GM23338 (cell line): ENCODE results near the gene GFRAL.

Experiments
- CREB1 ChIP-seq: fragments of 250-450 bp; sonication (Bioruptor Pico); IDR thresholded peaks from 2 replicates; pipeline ENCODE4 v1.5.0; 2020; ENCODE audit warnings: low read depth, mild to moderate bottlenecking, moderate library complexity
- EZH2 ChIP-seq: fragments of 200-600 bp; sonication (generic); IDR thresholded peaks from one replicate; pipeline ENCODE4 v1.8.0; 2017; ENCODE audit warnings: antibody characterized with exemption, mild to moderate bottlenecking, low read depth; ENCODE audit not compliant: unreplicated experiment
- EZH2phosphoT487 ChIP-seq: fragments of 200-600 bp; sonication (generic); IDR thresholded peaks from one replicate; pipeline ENCODE4 v1.8.1; 2018; ENCODE audit warnings: antibody characterized with exemption; ENCODE audit not compliant: unreplicated experiment
- JUNB ChIP-seq: IDR thresholded peaks from one replicate; pipeline ENCODE4 v1.6.1; 2016; ENCODE audit warnings: antibody characterized with exemption; ENCODE audit not compliant: unreplicated experiment
- POLR2AphosphoS5 ChIP-seq: IDR thresholded peaks from 2 replicates; pipeline ENCODE4 v1.6.1; 2016; ENCODE audit warnings: antibody characterized with exemption, low read depth
- TF ChIP-seq, protein P1 (sequence below), 2 experiments: fragments of 200-600 bp in 1 of 2; sonication (generic) in 1 of 2; conservative IDR thresholded peaks; 2 replicates each; pipeline versions ENCODE4 v1.5.1 to v1.6.1; 2016 to 2017; ENCODE audit warnings: antibody characterized with exemption in 2 of 2, low read depth in 2 of 2, mild to moderate bottlenecking in 2 of 2, moderate library complexity in 1 of 2
- TF ChIP-seq, protein P2 (sequence below): IDR thresholded peaks from one replicate; pipeline ENCODE4 v1.6.1; 2018; ENCODE audit warnings: antibody characterized with exemption; ENCODE audit not compliant: unreplicated experiment
- TF ChIP-seq, protein P3 (sequence below): IDR thresholded peaks from 2 replicates; pipeline ENCODE4 v1.6.1; 2016; ENCODE audit warnings: antibody characterized with exemption

DNA sequence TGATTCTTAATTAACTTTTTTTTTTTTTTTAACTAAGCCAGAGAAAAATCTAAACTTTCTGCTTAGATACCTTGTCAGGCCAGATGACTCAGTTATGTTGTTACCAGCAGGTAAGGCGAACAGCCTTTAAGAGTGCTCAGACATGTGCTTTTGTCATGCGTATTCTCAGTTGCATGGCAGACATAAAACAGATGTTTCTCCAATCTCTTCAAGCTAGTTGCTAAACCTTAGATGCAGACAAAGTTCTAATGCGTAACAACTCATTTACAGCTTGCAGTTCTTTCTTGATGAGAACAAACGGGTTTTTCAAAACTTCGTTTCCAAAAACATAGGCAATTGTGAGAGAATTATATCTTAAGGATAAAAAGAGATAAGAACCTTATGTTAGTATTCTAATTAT, 49.6 kb upstream of the GFRAL start:
- TF ChIP-seq, protein P1, sequence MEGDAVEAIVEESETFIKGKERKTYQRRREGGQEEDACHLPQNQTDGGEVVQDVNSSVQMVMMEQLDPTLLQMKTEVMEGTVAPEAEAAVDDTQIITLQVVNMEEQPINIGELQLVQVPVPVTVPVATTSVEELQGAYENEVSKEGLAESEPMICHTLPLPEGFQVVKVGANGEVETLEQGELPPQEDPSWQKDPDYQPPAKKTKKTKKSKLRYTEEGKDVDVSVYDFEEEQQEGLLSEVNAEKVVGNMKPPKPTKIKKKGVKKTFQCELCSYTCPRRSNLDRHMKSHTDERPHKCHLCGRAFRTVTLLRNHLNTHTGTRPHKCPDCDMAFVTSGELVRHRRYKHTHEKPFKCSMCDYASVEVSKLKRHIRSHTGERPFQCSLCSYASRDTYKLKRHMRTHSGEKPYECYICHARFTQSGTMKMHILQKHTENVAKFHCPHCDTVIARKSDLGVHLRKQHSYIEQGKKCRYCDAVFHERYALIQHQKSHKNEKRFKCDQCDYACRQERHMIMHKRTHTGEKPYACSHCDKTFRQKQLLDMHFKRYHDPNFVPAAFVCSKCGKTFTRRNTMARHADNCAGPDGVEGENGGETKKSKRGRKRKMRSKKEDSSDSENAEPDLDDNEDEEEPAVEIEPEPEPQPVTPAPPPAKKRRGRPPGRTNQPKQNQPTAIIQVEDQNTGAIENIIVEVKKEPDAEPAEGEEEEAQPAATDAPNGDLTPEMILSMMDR (conservative IDR thresholded peaks at IDR 0.05; ENCODE audit: low read depth in 2 of 2) = no peak
- TF ChIP-seq EZH2 (no peak), EZH2phosphoT487 (no peak), POLR2AphosphoS5 (no peak), JUNB (no peak), CREB1 (CRISPR knock-in tag) (no peak)
- TF ChIP-seq, protein P2, sequence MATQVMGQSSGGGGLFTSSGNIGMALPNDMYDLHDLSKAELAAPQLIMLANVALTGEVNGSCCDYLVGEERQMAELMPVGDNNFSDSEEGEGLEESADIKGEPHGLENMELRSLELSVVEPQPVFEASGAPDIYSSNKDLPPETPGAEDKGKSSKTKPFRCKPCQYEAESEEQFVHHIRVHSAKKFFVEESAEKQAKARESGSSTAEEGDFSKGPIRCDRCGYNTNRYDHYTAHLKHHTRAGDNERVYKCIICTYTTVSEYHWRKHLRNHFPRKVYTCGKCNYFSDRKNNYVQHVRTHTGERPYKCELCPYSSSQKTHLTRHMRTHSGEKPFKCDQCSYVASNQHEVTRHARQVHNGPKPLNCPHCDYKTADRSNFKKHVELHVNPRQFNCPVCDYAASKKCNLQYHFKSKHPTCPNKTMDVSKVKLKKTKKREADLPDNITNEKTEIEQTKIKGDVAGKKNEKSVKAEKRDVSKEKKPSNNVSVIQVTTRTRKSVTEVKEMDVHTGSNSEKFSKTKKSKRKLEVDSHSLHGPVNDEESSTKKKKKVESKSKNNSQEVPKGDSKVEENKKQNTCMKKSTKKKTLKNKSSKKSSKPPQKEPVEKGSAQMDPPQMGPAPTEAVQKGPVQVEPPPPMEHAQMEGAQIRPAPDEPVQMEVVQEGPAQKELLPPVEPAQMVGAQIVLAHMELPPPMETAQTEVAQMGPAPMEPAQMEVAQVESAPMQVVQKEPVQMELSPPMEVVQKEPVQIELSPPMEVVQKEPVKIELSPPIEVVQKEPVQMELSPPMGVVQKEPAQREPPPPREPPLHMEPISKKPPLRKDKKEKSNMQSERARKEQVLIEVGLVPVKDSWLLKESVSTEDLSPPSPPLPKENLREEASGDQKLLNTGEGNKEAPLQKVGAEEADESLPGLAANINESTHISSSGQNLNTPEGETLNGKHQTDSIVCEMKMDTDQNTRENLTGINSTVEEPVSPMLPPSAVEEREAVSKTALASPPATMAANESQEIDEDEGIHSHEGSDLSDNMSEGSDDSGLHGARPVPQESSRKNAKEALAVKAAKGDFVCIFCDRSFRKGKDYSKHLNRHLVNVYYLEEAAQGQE = no peak
- TF ChIP-seq, protein P3, sequence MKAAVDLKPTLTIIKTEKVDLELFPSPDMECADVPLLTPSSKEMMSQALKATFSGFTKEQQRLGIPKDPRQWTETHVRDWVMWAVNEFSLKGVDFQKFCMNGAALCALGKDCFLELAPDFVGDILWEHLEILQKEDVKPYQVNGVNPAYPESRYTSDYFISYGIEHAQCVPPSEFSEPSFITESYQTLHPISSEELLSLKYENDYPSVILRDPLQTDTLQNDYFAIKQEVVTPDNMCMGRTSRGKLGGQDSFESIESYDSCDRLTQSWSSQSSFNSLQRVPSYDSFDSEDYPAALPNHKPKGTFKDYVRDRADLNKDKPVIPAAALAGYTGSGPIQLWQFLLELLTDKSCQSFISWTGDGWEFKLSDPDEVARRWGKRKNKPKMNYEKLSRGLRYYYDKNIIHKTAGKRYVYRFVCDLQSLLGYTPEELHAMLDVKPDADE = no peak
